Dermis blood vessel endothelial cell (primary cell): ENCODE results near the gene CMIP. TPM values are rescaled to one million over a fixed set of nuclear protein-coding genes. Genes with fewer than 3 reads are reported as not detected.
A peak's percentile ranks its signal among the peaks of the same experiment; 100 is the strongest.

ENCODE experiments used
- DNase-seq: peaks from one replicate; pipeline ENCODE4 v3.0.0; 2010
- total RNA-seq: library from RNA; depleted of rRNA; stranded (reverse); fragments of >200 nt; gene quantifications from 2 replicates; pipeline ENCODE4 v1.2.3, GENCODE V29; 2014

CMIP gene
- total RNA-seq, 1 donor from 2014 or later, result 39.0 TPM

GRCh38 chr16:81609323-81609892 lies 164.8 kb downstream of the CMIP start:
- DNase-seq, result no peak

- DNase-seq, result peak; percentile 75
Measured at GRCh38 chr16:81610144-81610842, 165.7 kb downstream of the CMIP start.

GRCh38 chr16:81610936-81611335 lies 166.3 kb downstream of the CMIP start:
- DNase-seq, result no peak

- no peak for DNase-seq
Measured at GRCh38 chr16:81611721-81612120, 167.1 kb downstream of the CMIP start.

GRCh38 chr16:81612351-81613163 lies 167.9 kb downstream of the CMIP start:
- peak; percentile 97 for DNase-seq

GRCh38 chr16:81614171-81614570 lies 169.6 kb downstream of the CMIP start:
- no peak for DNase-seq

- DNase-seq, result no peak
Measured at GRCh38 chr16:81614654-81615359, 170.2 kb downstream of the CMIP start.

- no peak for DNase-seq
Measured at GRCh38 chr16:81615411-81615810, 170.8 kb downstream of the CMIP start.

GRCh38 chr16:81615833-81616232 lies 171.2 kb downstream of the CMIP start:
- no peak for DNase-seq

- DNase-seq, result peak; percentile 82
Measured at GRCh38 chr16:81616321-81617020, 171.9 kb downstream of the CMIP start.

GRCh38 chr16:81617021-81617346 lies 172.4 kb downstream of the CMIP start:
- no peak for DNase-seq

- DNase-seq, result no peak
Measured at GRCh38 chr16:81618187-81618586, 173.6 kb downstream of the CMIP start.

GRCh38 chr16:81618661-81619060 lies 174.1 kb downstream of the CMIP start:
- no peak for DNase-seq

GRCh38 chr16:81620029-81620428 lies 175.4 kb downstream of the CMIP start:
- DNase-seq, result no peak

- no peak for DNase-seq
Measured at GRCh38 chr16:81620796-81621195, 176.2 kb downstream of the CMIP start.

- DNase-seq, result no peak
Measured at GRCh38 chr16:81621496-81621895, 176.9 kb downstream of the CMIP start.

- peak; percentile 86 for DNase-seq
Measured at GRCh38 chr16:81623365-81624102, 178.9 kb downstream of the CMIP start.

- no peak for DNase-seq
Measured at GRCh38 chr16:81624403-81624759, 179.8 kb downstream of the CMIP start.

- DNase-seq, result peak; percentile 72
Measured at GRCh38 chr16:81624760-81625543, 180.3 kb downstream of the CMIP start.

- peak; percentile 97 for DNase-seq
Measured at GRCh38 chr16:81625544-81626153, 181.0 kb downstream of the CMIP start.
